ENCODE measurements around the gene ZSCAN21.
A peak's percentile ranks its signal among the peaks of the same experiment; 100 is the strongest.

ZSCAN21 gene

GRCh38 chr7:100093925-100094486 is 44.4 kb downstream of the ZSCAN21 start:
- ChIA-PET CTCF (no interaction called here), POLR2A (no interaction called here)
- H3K4me3 ChIP-seq (ENCODE audit: low read depth, low read length): no peak overlapping the region
- no peak for TF ChIP-seq CTCF (IDR thresholded peaks at IDR 0.05; ENCODE audit: insufficient read depth, low read length, missing control alignments)
- no peak for DNase-seq (ENCODE audit: low read depth, low spot score)

- TF ChIP-seq CTCF (IDR thresholded peaks at IDR 0.05; ENCODE audit: insufficient read depth, low read length, missing control alignments): no peak
- no peak overlapping the region for H3K4me3 ChIP-seq (ENCODE audit: low read depth, low read length)
- ChIA-PET POLR2A (interaction anchor here (0.8 kb wide), 1 partner anchor 31 kb away, joined by 3 read pairs; the partner anchor contains the start of gene MBLAC1), CTCF (interaction anchor here (0.6 to 1.5 kb wide), 3 partner anchors 13 to 101 kb away, joined by 3 read pairs; no protein-coding TSS in a partner anchor)
- no peak for DNase-seq (ENCODE audit: low read depth, low spot score)
Measured at GRCh38 chr7:100095289-100095688, 45.7 kb downstream of the ZSCAN21 start.

- CTCF ChIA-PET: interaction anchor here (0.6 to 1.5 kb wide), 3 partner anchors 13 to 102 kb away, joined by 3 read pairs; no protein-coding TSS in a partner anchor
- TF ChIP-seq CTCF (IDR thresholded peaks at IDR 0.05; ENCODE audit: insufficient read depth, low read length, missing control alignments): no peak
- POLR2A ChIA-PET: interaction anchor here (0.8 kb wide), 1 partner anchor 31 kb away, joined by 3 read pairs; the partner anchor contains the start of gene MBLAC1
- DNase-seq (ENCODE audit: low read depth, low spot score): no peak
- no peak overlapping the region for H3K4me3 ChIP-seq (ENCODE audit: low read depth, low read length)
Measured at GRCh38 chr7:100095704-100096103, 46.1 kb downstream of the ZSCAN21 start.

- TF ChIP-seq CTCF (IDR thresholded peaks at IDR 0.05; ENCODE audit: insufficient read depth, low read length, missing control alignments): no peak
- ChIA-PET POLR2A (no interaction called here), CTCF (interaction anchor here (0.6 to 2.1 kb wide), 2 partner anchors 9 to 105 kb away, joined by 3 to 10 read pairs; no protein-coding TSS in a partner anchor)
- H3K4me3 ChIP-seq (ENCODE audit: low read depth, low read length): no peak overlapping the region
- DNase-seq (ENCODE audit: low read depth, low spot score): no peak
Measured at GRCh38 chr7:100098913-100099312, 49.3 kb downstream of the ZSCAN21 start.

- no peak for DNase-seq (ENCODE audit: low read depth, low spot score)
- TF ChIP-seq CTCF (IDR thresholded peaks at IDR 0.05; ENCODE audit: insufficient read depth, low read length, missing control alignments): no peak
- ChIA-PET POLR2A (no interaction called here), CTCF (interaction anchor here (0.6 to 2.1 kb wide), 3 partner anchors 9 to 106 kb away, joined by 3 to 10 read pairs (median 7); no protein-coding TSS in a partner anchor)
- peak overlapping the region; percentile 83 for H3K4me3 ChIP-seq (ENCODE audit: low read depth, low read length)
Measured at GRCh38 chr7:100099452-100099851, 49.9 kb downstream of the ZSCAN21 start.

- ChIA-PET POLR2A (interaction anchor here (0.7 to 2.2 kb wide), 7 partner anchors 8 to 65 kb away, joined by 3 to 14 read pairs (median 6); partner anchors contain the start of genes COPS6 and ZSCAN21), CTCF (interaction anchor here (0.8 to 2.1 kb wide), 7 partner anchors 10 to 108 kb away, joined by 3 to 10 read pairs (median 4); no protein-coding TSS in a partner anchor)
- H3K4me3 ChIP-seq (ENCODE audit: low read depth, low read length): peak overlapping the region; percentile 83
- no peak for TF ChIP-seq CTCF (IDR thresholded peaks at IDR 0.05; ENCODE audit: insufficient read depth, low read length, missing control alignments)
- DNase-seq (ENCODE audit: low read depth, low spot score): peak; percentile 96
Measured at GRCh38 chr7:100100420-100101015, 50.9 kb downstream of the ZSCAN21 start.

Measured in AG04449 (cell line).